GM19023 (cell line): Measurements from ENCODE around the gene DYNC2I2.
"Not testable (repeated sequence)": the region's sequence is repeated elsewhere in the genome, so short reads cannot be mapped to it uniquely, and the experiment has no call there.

ENCODE experiments used
- ATAC-seq: cut with Tn5 transposase; IDR thresholded peaks from one replicate; pipeline ENCODE4 v1.9.1; 2021; ENCODE audit warnings: mild to moderate bottlenecking, moderate library complexity; ENCODE audit not compliant: unreplicated experiment

DYNC2I2 gene

DNA sequence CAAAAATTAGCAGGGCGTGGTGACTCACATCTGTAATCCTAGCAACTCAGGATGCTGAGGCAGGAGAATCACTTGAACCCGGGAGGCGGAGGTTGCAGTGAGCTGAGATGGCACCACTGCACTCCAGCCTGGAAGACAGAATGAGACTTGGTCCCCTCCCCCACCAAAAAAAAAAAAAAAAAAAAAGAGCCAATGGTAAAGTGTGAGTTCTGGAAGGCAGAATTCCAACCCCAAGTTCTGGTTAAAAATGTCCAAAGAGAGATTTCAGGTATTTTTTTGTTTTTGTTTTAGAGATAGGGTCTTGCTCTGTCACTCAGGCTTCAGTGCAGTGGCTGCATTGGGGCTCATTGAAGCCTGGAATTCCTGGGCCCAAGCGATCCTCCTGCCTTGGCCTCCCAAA is 30.8 kb upstream of the DYNC2I2 start:
- no peak for ATAC-seq

DNA sequence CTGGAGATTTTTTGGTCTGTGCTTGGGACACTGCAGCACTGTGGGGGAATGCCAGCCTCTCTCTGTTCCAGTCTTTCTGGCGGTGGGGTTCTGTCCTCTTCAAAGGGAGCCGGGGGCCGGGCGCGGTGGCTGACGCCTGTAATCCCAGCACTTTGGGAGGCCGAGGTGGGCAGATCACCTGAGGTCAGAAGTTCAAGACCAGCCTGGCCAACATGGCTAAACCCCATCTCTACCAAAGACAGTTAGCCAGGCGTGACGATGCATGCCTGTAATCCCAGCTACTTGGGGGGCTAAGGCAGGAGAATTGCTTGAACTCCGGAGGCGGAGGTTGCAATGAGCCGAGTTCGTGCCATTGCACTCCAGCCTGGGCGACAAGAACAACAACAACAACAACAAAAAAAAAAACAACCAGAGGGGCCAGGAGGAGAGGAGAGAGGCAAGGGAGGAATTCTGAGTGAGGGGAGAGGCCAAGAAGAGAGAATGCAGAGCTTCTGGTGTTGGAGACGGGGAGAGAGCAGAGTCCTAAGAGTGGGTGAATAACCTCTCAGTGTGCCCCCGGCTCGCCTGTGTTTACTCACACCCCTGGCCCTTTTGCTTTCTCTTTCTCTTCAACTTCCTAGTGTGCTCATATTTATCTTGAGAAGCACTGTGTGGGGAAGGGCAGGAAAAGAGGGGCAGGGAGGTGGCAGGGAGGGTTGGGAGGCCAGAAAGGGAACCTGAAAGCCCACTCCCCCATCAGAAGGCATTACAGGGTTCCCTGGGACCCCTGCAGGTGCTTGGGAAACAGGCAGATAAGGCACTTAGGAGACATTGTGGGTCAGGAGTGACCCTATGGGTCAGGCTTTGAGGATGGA is 29.2 kb upstream of the DYNC2I2 start:
- no peak for ATAC-seq

DNA sequence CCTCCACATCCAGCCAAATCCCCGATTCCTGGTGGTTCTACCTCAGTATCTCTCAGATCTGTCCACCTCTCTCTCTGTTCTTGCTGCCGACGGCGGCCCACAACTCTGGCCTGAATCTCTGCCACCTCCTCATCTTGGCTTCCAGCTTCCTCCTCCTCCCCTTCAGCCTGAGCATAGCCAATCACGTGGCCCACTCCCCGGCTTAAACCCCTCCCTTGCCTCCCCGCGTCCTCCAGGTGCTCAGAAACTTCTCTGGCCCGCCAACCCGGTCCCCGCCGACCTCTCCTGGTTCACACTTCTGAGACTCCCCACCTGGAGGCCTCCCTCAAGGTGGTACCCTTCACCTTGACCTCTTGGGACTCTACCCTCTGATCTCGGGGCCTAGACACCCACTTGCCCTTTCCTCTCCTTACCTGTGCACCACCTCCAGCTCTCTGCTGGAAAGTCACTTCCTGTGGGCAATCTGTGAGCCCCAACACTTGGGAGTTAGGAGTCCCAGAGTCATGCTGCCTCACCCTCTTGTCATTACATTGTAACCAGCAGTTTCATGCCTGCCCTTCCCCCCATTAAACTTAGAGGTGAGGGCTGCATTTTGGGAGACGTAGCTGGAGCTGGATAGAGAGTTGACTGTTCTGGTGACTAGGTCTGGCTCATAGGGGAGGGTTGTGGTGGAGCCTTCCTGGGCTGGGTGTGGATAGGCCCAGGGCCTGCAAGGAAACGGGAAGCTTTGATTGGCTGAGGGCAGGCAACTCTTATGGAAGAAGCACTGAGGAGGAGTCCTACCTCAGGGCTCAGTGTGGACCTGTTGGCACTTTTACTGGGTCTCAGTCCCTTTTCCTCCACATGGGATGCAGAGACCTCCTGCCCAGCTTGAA is 27.9 kb upstream of the DYNC2I2 start:
- ATAC-seq = peak; percentile 31

DNA sequence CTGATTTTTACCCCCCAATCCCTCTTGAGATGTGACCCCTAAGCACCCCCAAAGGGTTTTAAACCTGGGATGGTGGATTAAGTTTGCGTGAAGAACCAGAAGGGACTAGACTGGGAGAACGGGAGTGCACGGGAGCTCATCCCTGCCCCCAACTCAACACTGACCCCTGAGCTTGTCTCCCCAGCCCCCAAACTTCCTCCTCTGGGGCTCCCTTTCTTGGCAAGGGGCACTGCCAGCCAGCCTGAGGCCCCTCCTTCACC is 27.3 kb upstream of the DYNC2I2 start:
- no peak for ATAC-seq

DNA sequence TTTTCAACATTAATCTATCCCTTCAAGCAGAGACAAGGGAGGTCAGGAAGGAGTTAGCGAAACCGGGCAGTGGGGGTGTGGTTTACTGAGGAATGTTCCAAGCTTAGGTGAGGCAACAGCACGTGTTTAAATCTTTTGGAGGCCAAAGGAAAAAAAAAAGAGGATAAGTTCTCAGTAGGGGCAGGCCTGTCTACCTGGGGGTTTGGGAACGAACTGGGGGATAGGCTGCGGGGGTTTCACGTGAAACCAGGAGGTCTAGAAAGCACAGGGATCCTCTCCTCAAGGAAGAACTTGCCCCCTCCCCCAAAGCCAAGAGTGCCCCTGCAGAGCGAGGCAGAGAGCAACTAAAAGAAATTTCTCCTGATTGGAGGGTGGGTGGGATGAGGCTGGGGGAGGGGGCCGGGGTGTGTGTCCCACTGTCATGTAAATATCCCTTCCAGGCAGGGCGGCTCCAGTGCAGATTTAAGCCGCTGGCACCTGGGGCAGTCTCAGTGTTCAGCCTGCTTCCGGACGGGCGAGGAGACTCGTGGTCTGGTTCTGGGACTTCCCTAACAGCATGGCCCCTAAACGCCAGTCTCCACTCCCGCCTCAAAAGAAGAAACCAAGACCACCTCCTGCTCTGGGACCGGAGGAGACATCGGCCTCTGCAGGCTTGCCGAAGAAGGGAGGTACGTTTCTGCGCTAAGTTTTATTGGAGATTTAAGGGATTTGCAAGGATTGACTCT is 26.9 kb upstream of the DYNC2I2 start:
- ATAC-seq = no peak

DNA sequence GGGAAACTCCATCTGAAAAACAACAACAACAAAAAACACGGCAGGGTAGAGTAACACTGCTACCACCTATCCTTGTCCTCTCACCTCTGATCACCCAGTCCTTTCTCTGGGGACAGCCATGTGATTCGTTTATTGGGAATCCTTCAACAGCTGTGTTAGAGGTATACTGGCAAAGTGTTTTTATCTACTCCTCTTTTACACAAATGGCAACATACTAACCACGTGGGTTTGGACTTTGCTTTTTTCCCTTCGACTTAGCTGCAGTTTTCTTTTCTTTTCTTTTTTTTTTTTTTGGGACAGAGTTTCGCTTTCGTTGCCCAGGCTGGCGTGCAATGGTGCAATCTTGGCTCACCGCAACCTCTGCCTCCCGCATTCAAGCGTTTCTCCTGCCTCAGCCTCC is 21.1 kb upstream of the DYNC2I2 start:
- ATAC-seq = no peak

DNA sequence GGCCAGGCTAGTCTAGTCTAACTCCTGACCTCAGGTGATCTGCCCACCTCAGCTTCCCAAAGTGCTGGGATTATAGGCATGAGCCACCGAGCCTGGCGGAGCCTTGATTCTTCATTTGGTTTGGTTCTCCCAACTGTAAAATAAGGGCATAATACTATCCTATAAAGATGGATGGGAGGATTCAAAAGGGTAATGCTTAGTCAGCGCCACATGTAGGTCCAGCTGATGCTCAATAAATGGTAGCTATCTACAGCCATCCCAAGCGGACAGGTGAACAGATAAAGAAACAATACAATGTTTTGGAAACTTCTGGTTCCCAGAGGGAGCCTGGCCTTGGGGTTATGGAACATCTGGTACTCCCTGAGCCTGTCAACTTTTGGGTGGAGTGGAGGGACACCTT is 18.7 kb upstream of the DYNC2I2 start:
- no peak for ATAC-seq

DNA sequence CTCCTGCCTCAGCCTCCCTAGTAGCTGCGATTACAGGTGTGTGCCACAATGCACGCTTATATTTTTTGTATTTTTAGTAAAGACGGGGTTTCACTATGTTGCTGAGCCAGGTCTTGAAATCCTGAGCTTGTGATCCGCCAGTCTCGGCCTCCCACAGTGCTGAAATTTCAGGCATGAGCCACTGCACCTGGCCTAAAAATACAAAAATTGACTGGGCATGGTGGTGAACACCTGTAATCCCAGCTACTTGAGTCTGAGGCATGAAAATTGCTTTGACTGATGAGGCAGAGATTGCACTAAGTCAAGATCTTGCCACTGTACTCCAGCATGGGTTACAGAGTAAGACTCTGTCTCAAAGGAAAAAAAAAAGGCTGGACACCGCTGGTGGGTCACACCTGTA is 13.1 kb upstream of the DYNC2I2 start:
- ATAC-seq = no peak

DNA sequence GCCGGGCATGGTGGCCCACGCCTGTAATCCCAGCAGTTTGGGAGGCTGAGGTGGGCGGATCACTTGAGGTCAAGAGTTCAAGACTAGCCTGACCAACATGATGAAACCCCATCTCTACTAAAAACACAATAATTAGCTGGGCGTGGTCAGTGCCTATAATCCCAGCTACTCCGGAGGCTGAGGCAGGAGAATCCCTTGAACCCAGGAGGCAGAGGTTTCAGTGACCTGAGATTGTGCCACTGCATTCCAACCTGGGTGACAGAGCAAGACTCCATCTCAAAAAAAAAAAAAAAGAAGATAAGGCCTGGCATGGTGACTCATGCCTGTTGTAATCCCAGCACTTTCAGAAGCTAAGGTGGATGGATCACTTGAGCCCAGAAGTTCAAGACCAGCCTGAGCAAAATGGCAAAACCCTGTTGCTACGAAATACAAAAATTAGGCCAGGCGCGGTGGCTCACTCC is 9.9 kb upstream of the DYNC2I2 start:
- not testable (repeated sequence) for ATAC-seq

DNA sequence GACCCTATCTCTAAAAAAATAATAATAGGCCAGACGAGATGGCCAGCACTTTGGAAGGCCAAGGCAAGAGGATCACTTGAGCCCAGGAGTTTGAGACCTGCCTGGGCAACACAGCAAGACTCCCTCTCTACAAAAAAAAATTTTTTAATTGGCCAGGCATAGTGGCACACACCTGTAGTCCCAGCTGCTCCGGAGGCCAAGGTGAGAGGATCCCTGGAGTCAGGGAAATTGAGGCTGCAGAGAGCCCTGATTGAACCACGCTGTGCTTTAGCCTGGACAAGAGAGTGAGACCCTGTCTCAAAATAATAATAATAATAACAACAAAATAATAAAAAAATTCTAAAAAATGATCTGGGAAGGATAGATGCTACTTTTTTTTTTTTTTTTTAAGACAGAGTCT is 1.1 kb upstream of the DYNC2I2 start:
- no peak for ATAC-seq

DNA sequence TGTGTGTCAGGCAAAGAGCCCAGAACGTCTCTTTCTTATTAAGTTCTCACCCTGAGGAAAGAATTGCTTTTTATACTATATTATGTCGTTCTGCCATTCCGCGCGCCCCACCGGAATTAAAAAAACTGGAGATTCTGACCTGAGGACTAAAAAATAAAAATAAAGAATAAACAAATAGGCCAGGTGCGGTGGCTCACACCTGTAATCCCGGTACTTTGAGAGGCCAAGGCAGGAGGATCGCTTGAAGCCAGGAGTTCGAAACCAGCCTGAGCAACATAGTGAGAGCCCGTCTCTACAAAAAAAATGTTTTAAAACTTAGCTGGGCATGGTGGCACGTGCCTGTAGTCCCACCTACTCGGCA is 677 bp upstream of the DYNC2I2 start:
- ATAC-seq = no peak

DNA sequence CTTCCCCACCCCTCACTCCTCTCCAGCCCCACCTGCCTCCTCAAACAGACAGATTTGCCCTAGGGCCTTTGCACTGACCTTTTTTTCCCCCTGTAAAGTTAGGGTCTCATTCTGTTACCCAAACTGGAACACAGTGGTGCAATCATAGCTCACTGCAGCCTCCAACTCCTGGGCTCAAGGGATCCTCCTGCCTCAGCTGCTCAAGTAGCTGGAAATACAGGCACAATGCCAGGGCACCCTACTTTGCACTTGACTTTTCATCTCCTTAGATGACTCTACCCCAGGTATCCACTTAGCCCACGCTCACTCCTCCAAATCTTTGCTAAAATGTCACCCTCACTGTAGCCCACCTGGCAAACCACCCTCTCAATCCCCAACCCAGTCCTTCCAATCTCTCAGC is 2.2 kb downstream of the DYNC2I2 start:
- no peak for ATAC-seq

DNA sequence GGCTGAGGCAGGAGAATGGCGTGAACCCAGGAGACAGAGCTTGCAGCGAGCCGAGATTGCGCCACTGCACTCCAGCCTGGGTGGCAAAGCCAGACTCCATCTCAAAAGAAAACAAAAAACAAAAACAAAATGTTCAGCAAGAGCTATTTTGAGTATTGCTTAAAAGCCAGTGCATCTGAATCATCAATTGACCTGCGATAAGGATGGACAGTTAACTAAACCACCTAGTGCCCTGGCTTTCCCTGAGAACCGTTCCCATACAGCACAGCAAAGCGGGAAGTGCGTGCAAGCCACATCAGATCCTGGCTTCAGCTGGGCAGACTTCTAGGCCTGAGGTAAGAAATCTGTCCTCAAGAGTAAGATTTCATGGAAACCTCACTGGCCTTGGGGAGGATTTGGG is 2.7 kb downstream of the DYNC2I2 start:
- ATAC-seq = no peak

DNA sequence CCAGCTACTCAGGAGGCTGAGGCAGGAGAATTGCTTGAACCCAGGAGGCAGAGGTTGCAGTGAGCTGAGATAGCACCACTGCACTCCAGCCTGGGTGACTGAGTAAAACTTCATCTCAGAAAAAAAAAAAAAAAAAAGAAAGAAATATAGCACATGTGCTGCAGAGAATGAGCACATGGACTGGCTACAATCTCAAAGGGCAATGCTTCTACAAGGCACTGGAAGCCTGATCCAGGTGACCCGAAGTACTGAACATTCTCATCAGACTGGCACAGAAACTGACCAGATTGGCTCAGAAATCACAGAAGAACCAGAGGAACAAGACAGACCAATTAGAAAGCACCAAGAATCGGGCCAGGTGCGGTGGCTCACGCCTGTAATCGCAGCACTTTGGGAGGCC is 4.8 kb downstream of the DYNC2I2 start:
- no peak for ATAC-seq

DNA sequence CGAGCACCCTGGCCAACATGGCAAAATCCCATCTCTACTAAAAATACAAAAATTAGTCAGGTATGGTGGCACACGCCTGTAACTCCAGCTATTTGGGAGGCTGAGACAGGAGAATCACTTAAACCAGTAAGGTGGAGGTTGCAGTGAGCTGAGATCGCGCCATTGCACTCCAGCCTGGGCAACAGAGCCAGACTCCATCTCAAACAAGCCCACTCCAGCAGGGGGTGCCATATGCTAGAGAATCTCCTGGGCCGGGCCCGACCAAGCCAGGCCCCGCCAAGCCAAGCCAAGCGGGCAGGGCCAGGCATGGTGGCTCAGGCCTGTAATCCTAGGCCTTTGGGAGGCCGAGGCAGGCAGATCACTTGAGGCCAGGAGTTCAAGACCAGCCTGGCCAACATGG is 8.4 kb downstream of the DYNC2I2 start:
- not testable (repeated sequence) for ATAC-seq

DNA sequence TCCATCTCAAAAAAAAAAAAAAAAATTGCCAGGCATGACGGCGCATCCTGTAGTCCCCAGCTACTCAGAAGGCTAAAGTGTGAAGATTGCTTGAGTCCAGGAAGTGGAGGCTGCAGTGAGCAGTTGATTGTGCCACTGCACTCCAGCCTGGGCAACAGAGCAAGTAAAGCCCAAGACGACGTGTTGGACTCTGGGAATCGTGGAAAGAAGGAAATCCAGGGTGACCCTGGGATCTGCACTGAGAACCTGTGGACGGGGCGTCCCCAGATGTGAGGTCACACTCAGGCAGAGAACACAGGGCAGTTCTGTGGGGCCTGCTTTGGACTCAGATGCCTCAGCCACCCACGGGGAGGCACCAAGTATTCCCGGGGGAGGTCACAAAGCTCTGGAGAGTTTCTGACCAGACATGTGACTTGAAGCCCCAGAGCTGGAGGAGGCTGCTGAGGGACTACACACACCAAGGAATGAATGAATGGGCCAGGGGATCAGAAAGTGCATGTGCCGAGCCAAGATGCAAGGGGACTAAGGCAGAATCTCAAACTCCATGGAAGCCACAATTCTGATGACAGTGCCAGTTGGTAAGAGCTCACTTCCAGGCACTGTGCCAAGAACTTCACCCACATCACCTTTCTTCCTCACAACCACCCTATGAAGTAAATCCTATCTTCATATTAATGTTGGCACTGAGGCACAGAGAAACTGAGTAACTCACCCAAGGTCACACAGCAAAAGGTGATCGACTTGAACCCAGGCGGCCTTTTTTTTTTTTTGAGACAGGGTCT is 12.9 kb downstream of the DYNC2I2 start:
- peak; percentile 68 for ATAC-seq

DNA sequence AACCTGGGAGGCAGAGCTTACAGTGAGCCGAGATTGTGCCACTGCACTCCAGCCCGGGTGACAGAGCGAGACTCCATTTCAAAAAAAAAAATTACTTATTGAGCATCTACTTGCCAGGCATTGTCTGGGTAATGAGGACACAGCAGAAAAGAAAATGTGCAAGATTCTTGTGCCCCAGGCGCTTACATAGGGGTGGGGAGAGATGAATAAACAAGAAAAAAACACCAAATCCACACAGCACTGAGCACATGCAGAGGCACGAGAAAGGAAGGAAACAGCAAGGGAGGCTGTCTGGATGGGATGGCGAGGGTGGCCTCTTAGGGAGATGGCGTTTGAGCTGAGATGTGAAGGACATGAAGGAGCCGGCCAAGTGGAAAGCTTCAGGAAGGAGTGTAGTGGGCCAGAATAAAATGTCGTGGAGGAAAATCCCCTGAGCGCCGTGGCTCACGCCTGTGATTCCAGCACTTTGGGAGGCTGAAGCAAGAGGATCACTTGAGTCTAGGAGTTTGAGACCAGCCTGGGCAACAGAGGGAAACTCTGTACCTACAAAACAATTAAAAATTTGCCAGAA is 13.9 kb downstream of the DYNC2I2 start:
- no peak for ATAC-seq

DNA sequence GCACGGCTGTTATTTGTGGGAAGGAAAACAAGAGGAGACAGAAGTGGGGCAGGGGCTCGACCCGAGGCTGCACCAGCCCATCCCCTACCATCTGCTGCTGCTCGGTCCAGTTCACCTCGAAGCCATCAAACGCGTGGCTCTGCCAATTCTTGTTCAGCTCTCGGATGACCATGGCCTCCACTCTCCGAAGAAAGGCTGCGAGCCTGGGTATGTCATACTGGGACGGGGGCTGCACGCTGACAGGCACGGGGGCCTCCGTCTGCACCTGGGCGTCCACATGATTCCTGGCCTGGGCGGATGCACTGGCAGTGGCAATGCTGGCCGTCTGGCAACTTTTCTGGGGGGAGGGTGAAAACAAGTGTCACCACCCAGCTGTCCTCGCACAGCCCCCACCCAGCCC is 16.0 kb downstream of the DYNC2I2 start:
- ATAC-seq = no peak

DNA sequence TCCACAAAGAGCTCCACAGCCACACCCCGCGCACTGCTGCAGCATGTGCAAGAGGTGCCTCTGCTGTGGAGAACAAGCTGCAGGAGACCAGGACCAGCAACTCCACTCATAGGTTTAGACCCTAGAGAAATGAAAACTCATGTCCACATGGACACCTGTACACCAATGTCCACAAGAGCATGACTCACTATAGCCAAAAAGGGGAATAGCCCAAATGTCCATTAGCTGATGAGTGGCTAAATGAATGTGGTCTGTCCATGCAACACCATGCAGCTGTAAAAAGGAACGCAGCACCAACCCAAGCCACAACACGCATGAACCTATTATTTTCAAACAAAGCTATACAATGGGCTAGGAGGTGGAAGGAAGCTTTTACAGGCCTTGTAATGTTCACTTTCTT is 18.1 kb downstream of the DYNC2I2 start:
- ATAC-seq = no peak

DNA sequence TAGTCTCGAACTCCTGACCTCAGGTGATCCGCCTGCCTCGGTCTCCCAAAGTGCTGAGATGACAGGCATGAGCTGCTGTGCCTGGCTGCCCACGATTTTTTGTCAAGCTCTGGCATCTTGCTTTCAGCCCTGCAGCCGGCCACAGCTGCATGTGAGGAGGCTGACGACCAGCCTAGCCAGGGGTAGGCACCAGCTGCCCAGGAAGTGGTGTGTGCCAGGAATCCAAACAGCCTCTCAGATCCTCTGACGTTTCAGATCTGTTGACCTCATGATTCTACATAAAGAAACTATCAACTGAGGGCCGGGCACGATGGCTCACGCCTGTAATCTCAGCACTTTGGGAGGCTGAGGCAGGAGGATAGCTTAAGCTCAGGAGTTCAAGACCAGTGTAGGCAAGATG is 19.0 kb downstream of the DYNC2I2 start:
- ATAC-seq = no peak
